ENCODE measurements around the gene PPP1R7.

DNA sequence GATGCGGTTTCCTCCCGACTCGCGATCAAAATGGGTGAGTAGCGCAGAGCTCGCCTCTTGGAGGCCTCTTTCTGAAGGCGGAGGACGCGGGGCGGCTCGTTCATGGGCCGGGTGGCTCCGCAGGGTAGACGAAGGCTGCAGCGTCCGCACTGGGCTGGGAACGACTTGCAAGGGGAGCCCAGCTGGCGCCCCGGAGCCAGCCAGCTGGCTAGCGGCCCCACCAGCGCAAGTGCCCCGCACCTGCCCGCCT is 667 bp upstream of the PPP1R7 start:
- TF ChIP-seq, protein P1, sequence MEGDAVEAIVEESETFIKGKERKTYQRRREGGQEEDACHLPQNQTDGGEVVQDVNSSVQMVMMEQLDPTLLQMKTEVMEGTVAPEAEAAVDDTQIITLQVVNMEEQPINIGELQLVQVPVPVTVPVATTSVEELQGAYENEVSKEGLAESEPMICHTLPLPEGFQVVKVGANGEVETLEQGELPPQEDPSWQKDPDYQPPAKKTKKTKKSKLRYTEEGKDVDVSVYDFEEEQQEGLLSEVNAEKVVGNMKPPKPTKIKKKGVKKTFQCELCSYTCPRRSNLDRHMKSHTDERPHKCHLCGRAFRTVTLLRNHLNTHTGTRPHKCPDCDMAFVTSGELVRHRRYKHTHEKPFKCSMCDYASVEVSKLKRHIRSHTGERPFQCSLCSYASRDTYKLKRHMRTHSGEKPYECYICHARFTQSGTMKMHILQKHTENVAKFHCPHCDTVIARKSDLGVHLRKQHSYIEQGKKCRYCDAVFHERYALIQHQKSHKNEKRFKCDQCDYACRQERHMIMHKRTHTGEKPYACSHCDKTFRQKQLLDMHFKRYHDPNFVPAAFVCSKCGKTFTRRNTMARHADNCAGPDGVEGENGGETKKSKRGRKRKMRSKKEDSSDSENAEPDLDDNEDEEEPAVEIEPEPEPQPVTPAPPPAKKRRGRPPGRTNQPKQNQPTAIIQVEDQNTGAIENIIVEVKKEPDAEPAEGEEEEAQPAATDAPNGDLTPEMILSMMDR (IDR thresholded peaks at IDR 0.05 in 2 of 3, conservative IDR thresholded peaks at IDR 0.05 in 1 of 3; ENCODE audit: insufficient read depth in 2 of 3, low read depth in 1 of 3, low read length in 3 of 3), result no peak
- TF ChIP-seq CREM (IDR thresholded peaks at IDR 0.05; ENCODE audit: low read depth), result no peak
- TF ChIP-seq, protein P2, sequence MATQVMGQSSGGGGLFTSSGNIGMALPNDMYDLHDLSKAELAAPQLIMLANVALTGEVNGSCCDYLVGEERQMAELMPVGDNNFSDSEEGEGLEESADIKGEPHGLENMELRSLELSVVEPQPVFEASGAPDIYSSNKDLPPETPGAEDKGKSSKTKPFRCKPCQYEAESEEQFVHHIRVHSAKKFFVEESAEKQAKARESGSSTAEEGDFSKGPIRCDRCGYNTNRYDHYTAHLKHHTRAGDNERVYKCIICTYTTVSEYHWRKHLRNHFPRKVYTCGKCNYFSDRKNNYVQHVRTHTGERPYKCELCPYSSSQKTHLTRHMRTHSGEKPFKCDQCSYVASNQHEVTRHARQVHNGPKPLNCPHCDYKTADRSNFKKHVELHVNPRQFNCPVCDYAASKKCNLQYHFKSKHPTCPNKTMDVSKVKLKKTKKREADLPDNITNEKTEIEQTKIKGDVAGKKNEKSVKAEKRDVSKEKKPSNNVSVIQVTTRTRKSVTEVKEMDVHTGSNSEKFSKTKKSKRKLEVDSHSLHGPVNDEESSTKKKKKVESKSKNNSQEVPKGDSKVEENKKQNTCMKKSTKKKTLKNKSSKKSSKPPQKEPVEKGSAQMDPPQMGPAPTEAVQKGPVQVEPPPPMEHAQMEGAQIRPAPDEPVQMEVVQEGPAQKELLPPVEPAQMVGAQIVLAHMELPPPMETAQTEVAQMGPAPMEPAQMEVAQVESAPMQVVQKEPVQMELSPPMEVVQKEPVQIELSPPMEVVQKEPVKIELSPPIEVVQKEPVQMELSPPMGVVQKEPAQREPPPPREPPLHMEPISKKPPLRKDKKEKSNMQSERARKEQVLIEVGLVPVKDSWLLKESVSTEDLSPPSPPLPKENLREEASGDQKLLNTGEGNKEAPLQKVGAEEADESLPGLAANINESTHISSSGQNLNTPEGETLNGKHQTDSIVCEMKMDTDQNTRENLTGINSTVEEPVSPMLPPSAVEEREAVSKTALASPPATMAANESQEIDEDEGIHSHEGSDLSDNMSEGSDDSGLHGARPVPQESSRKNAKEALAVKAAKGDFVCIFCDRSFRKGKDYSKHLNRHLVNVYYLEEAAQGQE (IDR thresholded peaks at IDR 0.05; ENCODE audit: borderline replicate concordance), result no peak
- TF ChIP-seq, protein P2 (CRISPR knock-in tag; IDR thresholded peaks at IDR 0.05; ENCODE audit: low read depth), result no peak
- no peak for TF ChIP-seq ZNF507 (tag; conservative IDR thresholded peaks at IDR 0.05)
- no peak for TF ChIP-seq SRSF9 (IDR thresholded peaks at IDR 0.05; ENCODE audit: borderline replicate concordance, low read depth, low read length)
- TF ChIP-seq, protein P3, sequence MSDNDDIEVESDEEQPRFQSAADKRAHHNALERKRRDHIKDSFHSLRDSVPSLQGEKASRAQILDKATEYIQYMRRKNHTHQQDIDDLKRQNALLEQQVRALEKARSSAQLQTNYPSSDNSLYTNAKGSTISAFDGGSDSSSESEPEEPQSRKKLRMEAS (CRISPR knock-in tag; IDR thresholded peaks at IDR 0.05), result no peak; the same call in 1 of the 2 replicates
- no peak for TF ChIP-seq ELF2 (CRISPR knock-in tag; IDR thresholded peaks at IDR 0.05)
- no peak for TF ChIP-seq LARP7 (IDR thresholded peaks at IDR 0.05)
- TF ChIP-seq CAMTA2 (CRISPR knock-in tag; conservative IDR thresholded peaks at IDR 0.05), result no peak
- TF ChIP-seq, protein P4, sequence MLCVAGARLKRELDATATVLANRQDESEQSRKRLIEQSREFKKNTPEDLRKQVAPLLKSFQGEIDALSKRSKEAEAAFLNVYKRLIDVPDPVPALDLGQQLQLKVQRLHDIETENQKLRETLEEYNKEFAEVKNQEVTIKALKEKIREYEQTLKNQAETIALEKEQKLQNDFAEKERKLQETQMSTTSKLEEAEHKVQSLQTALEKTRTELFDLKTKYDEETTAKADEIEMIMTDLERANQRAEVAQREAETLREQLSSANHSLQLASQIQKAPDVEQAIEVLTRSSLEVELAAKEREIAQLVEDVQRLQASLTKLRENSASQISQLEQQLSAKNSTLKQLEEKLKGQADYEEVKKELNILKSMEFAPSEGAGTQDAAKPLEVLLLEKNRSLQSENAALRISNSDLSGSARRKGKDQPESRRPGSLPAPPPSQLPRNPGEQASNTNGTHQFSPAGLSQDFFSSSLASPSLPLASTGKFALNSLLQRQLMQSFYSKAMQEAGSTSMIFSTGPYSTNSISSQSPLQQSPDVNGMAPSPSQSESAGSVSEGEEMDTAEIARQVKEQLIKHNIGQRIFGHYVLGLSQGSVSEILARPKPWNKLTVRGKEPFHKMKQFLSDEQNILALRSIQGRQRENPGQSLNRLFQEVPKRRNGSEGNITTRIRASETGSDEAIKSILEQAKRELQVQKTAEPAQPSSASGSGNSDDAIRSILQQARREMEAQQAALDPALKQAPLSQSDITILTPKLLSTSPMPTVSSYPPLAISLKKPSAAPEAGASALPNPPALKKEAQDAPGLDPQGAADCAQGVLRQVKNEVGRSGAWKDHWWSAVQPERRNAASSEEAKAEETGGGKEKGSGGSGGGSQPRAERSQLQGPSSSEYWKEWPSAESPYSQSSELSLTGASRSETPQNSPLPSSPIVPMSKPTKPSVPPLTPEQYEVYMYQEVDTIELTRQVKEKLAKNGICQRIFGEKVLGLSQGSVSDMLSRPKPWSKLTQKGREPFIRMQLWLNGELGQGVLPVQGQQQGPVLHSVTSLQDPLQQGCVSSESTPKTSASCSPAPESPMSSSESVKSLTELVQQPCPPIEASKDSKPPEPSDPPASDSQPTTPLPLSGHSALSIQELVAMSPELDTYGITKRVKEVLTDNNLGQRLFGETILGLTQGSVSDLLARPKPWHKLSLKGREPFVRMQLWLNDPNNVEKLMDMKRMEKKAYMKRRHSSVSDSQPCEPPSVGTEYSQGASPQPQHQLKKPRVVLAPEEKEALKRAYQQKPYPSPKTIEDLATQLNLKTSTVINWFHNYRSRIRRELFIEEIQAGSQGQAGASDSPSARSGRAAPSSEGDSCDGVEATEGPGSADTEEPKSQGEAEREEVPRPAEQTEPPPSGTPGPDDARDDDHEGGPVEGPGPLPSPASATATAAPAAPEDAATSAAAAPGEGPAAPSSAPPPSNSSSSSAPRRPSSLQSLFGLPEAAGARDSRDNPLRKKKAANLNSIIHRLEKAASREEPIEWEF (CRISPR knock-in tag; IDR thresholded peaks at IDR 0.05), result no peak

Data from K562 (cell line).